Measurements from ENCODE around the gene FANCL.
"Not testable (repeated sequence)": the region's sequence is repeated elsewhere in the genome, so short reads cannot be mapped to it uniquely, and the experiment has no call there.

GRCh38 chr2:58177187-58177586, 63.9 kb downstream of the FANCL start:
- TF ChIP-seq SIN3A (IDR thresholded peaks at IDR 0.05; ENCODE audit: borderline replicate concordance, insufficient read depth, low read depth, low read length); POLR2AphosphoS5 (IDR thresholded peaks at IDR 0.05; ENCODE audit: low read depth, low read length); CTCF (IDR thresholded peaks at IDR 0.05); TCF7L2 (IDR thresholded peaks at IDR 0.05; ENCODE audit: low read depth, low read length); REST (IDR thresholded peaks at IDR 0.05; ENCODE audit: insufficient read depth in 1 of 2, low read depth in 2 of 2, low read length in 1 of 2): not testable (repeated sequence)
